ENCODE results near the gene TOP2B. TPM values are rescaled to one million over a fixed set of nuclear protein-coding genes. Genes with fewer than 3 reads are reported as not detected.

TOP2B gene
- total and polyA plus RNA-seq, 4 donors, result 211 to 331 (median 254) TPM

- H3K4me1 ChIP-seq (ENCODE audit: control insufficient read depth, insufficient read depth, low read length), result no peaks in the 10 kb centered on the region
- H3K27ac ChIP-seq (ENCODE audit: low read depth, low read length), result no peak overlapping the region
- peaks cover 13% of the 10 kb centered on the region for H3K36me3 ChIP-seq (ENCODE audit: control insufficient read depth, insufficient read depth, low read length)
- no peak for DNase-seq (ENCODE audit: low read depth in 4 of 6, low spot score in 6 of 6)
- no peak overlapping the region for H3K4me3 ChIP-seq (ENCODE audit: low read depth, low read length)
- H3K9me3 ChIP-seq (ENCODE audit: control insufficient read depth, insufficient read depth, low read length), result no peaks in the 10 kb centered on the region
- no peaks in the 10 kb centered on the region for H3K27me3 ChIP-seq (ENCODE audit: control insufficient read depth, insufficient read depth, low read length)
- WGBS (ENCODE audit: insufficient coverage), result no CpG with 5 or more reads among the region's 3 CpGs
Measured at GRCh38 chr3:25635038-25635437, 29.7 kb downstream of the TOP2B start.

GRCh38 chr3:25633919-25634318 is 30.8 kb downstream of the TOP2B start:
- Histone ChIP-seq H3K36me3 (ENCODE audit: control insufficient read depth, insufficient read depth, low read length) (peaks cover 10% of the 10 kb centered on the region), H3K27me3 (ENCODE audit: control insufficient read depth, insufficient read depth, low read length) (no peaks in the 10 kb centered on the region), H3K27ac (ENCODE audit: low read depth, low read length) (no peak overlapping the region), H3K4me3 (ENCODE audit: low read depth, low read length) (no peak overlapping the region), H3K4me1 (ENCODE audit: control insufficient read depth, insufficient read depth, low read length) (no peaks in the 10 kb centered on the region), H3K9me3 (ENCODE audit: control insufficient read depth, insufficient read depth, low read length) (no peaks in the 10 kb centered on the region)
- 95% methylated on average over 2 of the region's 3 CpGs for WGBS (ENCODE audit: insufficient coverage)
- no peak for DNase-seq (ENCODE audit: low read depth in 4 of 6, low spot score in 6 of 6)

DNA sequence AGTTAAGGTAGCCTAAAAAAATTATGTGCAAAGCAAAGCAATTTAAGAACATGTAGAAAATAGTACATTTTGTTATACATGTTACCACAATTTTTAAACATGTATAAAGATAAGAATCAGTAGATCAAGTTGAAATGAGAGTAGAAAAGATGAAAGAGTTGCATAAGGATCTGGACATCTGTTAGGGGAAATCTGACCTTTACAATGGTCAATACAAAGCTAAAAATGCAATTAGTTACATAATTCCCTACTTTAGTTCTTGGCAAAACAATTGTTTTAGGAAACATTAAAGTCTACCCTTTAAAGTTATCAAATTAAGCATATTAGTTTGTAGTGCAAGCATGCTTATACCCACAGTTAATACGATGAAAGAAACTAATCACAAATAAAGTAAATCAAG is 32.7 kb downstream of the TOP2B start:
- WGBS (ENCODE audit: insufficient coverage), result no CpG with 5 or more reads among the region's 1 CpG
- Histone ChIP-seq H3K36me3 (ENCODE audit: control insufficient read depth, insufficient read depth, low read length) (peaks cover 18% of the 10 kb centered on the region), H3K27me3 (ENCODE audit: control insufficient read depth, insufficient read depth, low read length) (no peaks in the 10 kb centered on the region), H3K4me3 (ENCODE audit: low read depth, low read length) (no peak overlapping the region), H3K4me1 (ENCODE audit: control insufficient read depth, insufficient read depth, low read length) (no peaks in the 10 kb centered on the region), H3K27ac (ENCODE audit: low read depth, low read length) (no peak overlapping the region), H3K9me3 (ENCODE audit: control insufficient read depth, insufficient read depth, low read length) (no peaks in the 10 kb centered on the region)
- DNase-seq (ENCODE audit: low read depth in 4 of 6, low spot score in 6 of 6), result no peak

- no peak for DNase-seq (ENCODE audit: low read depth in 4 of 6, low spot score in 6 of 6)
- H3K36me3 ChIP-seq (ENCODE audit: control insufficient read depth, insufficient read depth, low read length), result peaks cover 12% of the 10 kb centered on the region
- H3K4me1 ChIP-seq (ENCODE audit: control insufficient read depth, insufficient read depth, low read length), result no peaks in the 10 kb centered on the region
- H3K4me3 ChIP-seq (ENCODE audit: low read depth, low read length), result no peak overlapping the region
- no CpG with 5 or more reads among the region's 2 CpGs for WGBS (ENCODE audit: insufficient coverage)
- H3K9me3 ChIP-seq (ENCODE audit: control insufficient read depth, insufficient read depth, low read length), result no peaks in the 10 kb centered on the region
- H3K27ac ChIP-seq (ENCODE audit: low read depth, low read length), result no peak overlapping the region
- H3K27me3 ChIP-seq (ENCODE audit: control insufficient read depth, insufficient read depth, low read length), result no peaks in the 10 kb centered on the region
Measured at GRCh38 chr3:25621087-25621486, 43.6 kb downstream of the TOP2B start.

DNA sequence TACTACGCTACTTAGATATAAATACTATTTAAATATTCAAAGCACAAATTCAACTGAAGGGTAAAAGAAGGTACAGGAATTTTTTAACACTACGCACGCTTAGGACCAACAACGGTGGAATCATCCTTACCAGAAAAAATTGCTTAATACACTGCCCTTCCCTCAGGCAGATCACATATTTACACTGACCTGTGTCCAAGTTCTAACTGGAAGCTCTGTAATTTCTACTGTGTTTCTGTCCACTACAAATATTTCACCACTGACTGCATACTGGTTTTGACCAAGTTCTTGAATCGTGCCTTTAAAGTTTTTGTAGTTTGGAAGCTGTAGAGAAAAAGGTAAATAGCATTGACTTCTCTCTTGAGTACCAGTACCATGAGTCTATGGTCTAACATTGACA is 44.2 kb downstream of the TOP2B start:
- Histone ChIP-seq H3K36me3 (ENCODE audit: control insufficient read depth, insufficient read depth, low read length) (peaks cover 12% of the 10 kb centered on the region), H3K4me3 (ENCODE audit: low read depth, low read length) (no peak overlapping the region), H3K27ac (ENCODE audit: low read depth, low read length) (no peak overlapping the region), H3K9me3 (ENCODE audit: control insufficient read depth, insufficient read depth, low read length) (no peaks in the 10 kb centered on the region), H3K27me3 (ENCODE audit: control insufficient read depth, insufficient read depth, low read length) (no peaks in the 10 kb centered on the region), H3K4me1 (ENCODE audit: control insufficient read depth, insufficient read depth, low read length) (no peaks in the 10 kb centered on the region)
- no peak for DNase-seq (ENCODE audit: low read depth in 4 of 6, low spot score in 6 of 6)
- 100% methylated on average over 1 of the region's 5 CpGs for WGBS (ENCODE audit: insufficient coverage)

DNA sequence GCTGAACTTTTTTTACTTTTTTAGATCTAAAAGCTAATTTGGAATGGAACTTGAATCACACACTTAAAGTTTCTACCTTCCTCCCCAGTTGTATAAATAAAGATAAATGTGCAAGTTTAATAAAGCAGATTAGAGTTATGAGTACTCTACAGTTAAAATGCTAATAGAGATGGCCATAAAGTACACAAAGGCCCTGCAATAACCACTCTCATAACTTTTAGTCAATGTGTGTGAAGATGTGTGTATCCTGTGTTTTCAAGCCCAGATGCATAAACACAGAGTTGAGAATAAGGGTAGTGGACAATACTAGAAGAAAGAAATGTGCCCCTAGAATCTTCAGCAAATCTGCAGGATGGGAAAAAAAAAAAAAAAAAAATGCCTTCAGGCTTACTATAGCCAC is 45.3 kb downstream of the TOP2B start:
- no peak for DNase-seq (ENCODE audit: low read depth in 4 of 6, low spot score in 6 of 6)
- Histone ChIP-seq H3K36me3 (ENCODE audit: control insufficient read depth, insufficient read depth, low read length) (peaks cover 9% of the 10 kb centered on the region), H3K4me3 (ENCODE audit: low read depth, low read length) (no peak overlapping the region), H3K9me3 (ENCODE audit: control insufficient read depth, insufficient read depth, low read length) (no peaks in the 10 kb centered on the region), H3K27ac (ENCODE audit: low read depth, low read length) (no peak overlapping the region), H3K4me1 (ENCODE audit: control insufficient read depth, insufficient read depth, low read length) (no peaks in the 10 kb centered on the region), H3K27me3 (ENCODE audit: control insufficient read depth, insufficient read depth, low read length) (no peaks in the 10 kb centered on the region)

- Histone ChIP-seq H3K4me3 (ENCODE audit: low read depth, low read length) (no peak overlapping the region), H3K4me1 (ENCODE audit: control insufficient read depth, insufficient read depth, low read length) (no peaks in the 10 kb centered on the region), H3K9me3 (ENCODE audit: control insufficient read depth, insufficient read depth, low read length) (no peaks in the 10 kb centered on the region), H3K27me3 (ENCODE audit: control insufficient read depth, insufficient read depth, low read length) (no peaks in the 10 kb centered on the region), H3K27ac (ENCODE audit: low read depth, low read length) (no peak overlapping the region), H3K36me3 (ENCODE audit: control insufficient read depth, insufficient read depth, low read length) (peaks cover 12% of the 10 kb centered on the region)
- no peak for DNase-seq (ENCODE audit: low read depth in 4 of 6, low spot score in 6 of 6)
Measured at GRCh38 chr3:25618028-25618427, 46.7 kb downstream of the TOP2B start.

- no peak overlapping the region for H3K27ac ChIP-seq (ENCODE audit: low read depth, low read length)
- H3K27me3 ChIP-seq (ENCODE audit: control insufficient read depth, insufficient read depth, low read length), result no peaks in the 10 kb centered on the region
- H3K9me3 ChIP-seq (ENCODE audit: control insufficient read depth, insufficient read depth, low read length), result no peaks in the 10 kb centered on the region
- 93% methylated on average over 3 of the region's 5 CpGs for WGBS (ENCODE audit: insufficient coverage)
- no peak for DNase-seq (ENCODE audit: low read depth in 4 of 6, low spot score in 6 of 6)
- H3K4me3 ChIP-seq (ENCODE audit: low read depth, low read length), result no peak overlapping the region
- no peaks in the 10 kb centered on the region for H3K4me1 ChIP-seq (ENCODE audit: control insufficient read depth, insufficient read depth, low read length)
- peaks cover 29% of the 10 kb centered on the region for H3K36me3 ChIP-seq (ENCODE audit: control insufficient read depth, insufficient read depth, low read length)
Measured at GRCh38 chr3:25611193-25611592, 53.5 kb downstream of the TOP2B start.

GRCh38 chr3:25610779-25611178 is 53.9 kb downstream of the TOP2B start:
- Histone ChIP-seq H3K36me3 (ENCODE audit: control insufficient read depth, insufficient read depth, low read length) (peaks cover 29% of the 10 kb centered on the region), H3K27ac (ENCODE audit: low read depth, low read length) (no peak overlapping the region), H3K4me3 (ENCODE audit: low read depth, low read length) (no peak overlapping the region), H3K9me3 (ENCODE audit: control insufficient read depth, insufficient read depth, low read length) (no peaks in the 10 kb centered on the region), H3K4me1 (ENCODE audit: control insufficient read depth, insufficient read depth, low read length) (no peaks in the 10 kb centered on the region), H3K27me3 (ENCODE audit: control insufficient read depth, insufficient read depth, low read length) (no peaks in the 10 kb centered on the region)
- no peak for DNase-seq (ENCODE audit: low read depth in 4 of 6, low spot score in 6 of 6)

- Histone ChIP-seq H3K36me3 (ENCODE audit: control insufficient read depth, insufficient read depth, low read length) (peaks cover 29% of the 10 kb centered on the region), H3K4me3 (ENCODE audit: low read depth, low read length) (no peak overlapping the region), H3K27ac (ENCODE audit: low read depth, low read length) (no peak overlapping the region), H3K9me3 (ENCODE audit: control insufficient read depth, insufficient read depth, low read length) (no peaks in the 10 kb centered on the region), H3K4me1 (ENCODE audit: control insufficient read depth, insufficient read depth, low read length) (no peaks in the 10 kb centered on the region), H3K27me3 (ENCODE audit: control insufficient read depth, insufficient read depth, low read length) (no peaks in the 10 kb centered on the region)
- no CpG with 5 or more reads among the region's 1 CpG for WGBS (ENCODE audit: insufficient coverage)
- DNase-seq (ENCODE audit: low read depth in 4 of 6, low spot score in 6 of 6), result no peak
Measured at GRCh38 chr3:25610167-25610566, 54.5 kb downstream of the TOP2B start.

All from spinal cord (tissue), 10 donors.